ENCODE results near the gene CHML. TPM values are rescaled to one million over a fixed set of nuclear protein-coding genes. Genes with fewer than 3 reads are reported as not detected.

CHML gene
- total and polyA plus RNA-seq, 10 of the 15 experiments (the other 5 are each of a cell fraction or from before 2014, with no cell fraction given), result 2.0 to 15.5 (median 6.0) TPM

GRCh38 chr1:241622669-241623068 is 17.5 kb downstream of the CHML start:
- no TSS peak for BruUV-seq (replicated peaks)
- TF ChIP-seq IKZF1 (conservative IDR thresholded peaks at IDR 0.05), result no peak
- no peak for TF ChIP-seq TCF3 (IDR thresholded peaks at IDR 0.05; ENCODE audit: borderline replicate concordance, insufficient read depth, low read depth, low read length)
- no peak for TF ChIP-seq ZNF217 (IDR thresholded peaks at IDR 0.05)
- no peak for TF ChIP-seq KLF5 (IDR thresholded peaks at IDR 0.05; ENCODE audit: partially characterized antibody)
- no peak for TF ChIP-seq SUZ12 (IDR thresholded peaks at IDR 0.05; ENCODE audit: unreplicated experiment)
- TF ChIP-seq, protein P1, sequence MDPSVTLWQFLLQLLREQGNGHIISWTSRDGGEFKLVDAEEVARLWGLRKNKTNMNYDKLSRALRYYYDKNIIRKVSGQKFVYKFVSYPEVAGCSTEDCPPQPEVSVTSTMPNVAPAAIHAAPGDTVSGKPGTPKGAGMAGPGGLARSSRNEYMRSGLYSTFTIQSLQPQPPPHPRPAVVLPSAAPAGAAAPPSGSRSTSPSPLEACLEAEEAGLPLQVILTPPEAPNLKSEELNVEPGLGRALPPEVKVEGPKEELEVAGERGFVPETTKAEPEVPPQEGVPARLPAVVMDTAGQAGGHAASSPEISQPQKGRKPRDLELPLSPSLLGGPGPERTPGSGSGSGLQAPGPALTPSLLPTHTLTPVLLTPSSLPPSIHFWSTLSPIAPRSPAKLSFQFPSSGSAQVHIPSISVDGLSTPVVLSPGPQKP (IDR thresholded peaks at IDR 0.05; ENCODE audit: low read depth, low read length), result no peak
- TF ChIP-seq IRF3 (IDR thresholded peaks at IDR 0.05), result no peak
- TF ChIP-seq, protein P2, sequence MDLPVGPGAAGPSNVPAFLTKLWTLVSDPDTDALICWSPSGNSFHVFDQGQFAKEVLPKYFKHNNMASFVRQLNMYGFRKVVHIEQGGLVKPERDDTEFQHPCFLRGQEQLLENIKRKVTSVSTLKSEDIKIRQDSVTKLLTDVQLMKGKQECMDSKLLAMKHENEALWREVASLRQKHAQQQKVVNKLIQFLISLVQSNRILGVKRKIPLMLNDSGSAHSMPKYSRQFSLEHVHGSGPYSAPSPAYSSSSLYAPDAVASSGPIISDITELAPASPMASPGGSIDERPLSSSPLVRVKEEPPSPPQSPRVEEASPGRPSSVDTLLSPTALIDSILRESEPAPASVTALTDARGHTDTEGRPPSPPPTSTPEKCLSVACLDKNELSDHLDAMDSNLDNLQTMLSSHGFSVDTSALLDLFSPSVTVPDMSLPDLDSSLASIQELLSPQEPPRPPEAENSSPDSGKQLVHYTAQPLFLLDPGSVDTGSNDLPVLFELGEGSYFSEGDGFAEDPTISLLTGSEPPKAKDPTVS (IDR thresholded peaks at IDR 0.05; ENCODE audit: low read depth, low read length), result no peak
- TF ChIP-seq TCF7 (IDR thresholded peaks at IDR 0.05; ENCODE audit: borderline replicate concordance), result no peak
- no peak for TF ChIP-seq NFXL1 (IDR thresholded peaks at IDR 0.05; ENCODE audit: borderline replicate concordance)
- TF ChIP-seq ZNF207 (IDR thresholded peaks at IDR 0.05; ENCODE audit: borderline replicate concordance), result no peak
- TF ChIP-seq ZZZ3 (IDR thresholded peaks at IDR 0.05; ENCODE audit: control insufficient read depth, insufficient read length, low read depth), result no peak
- no peak for TF ChIP-seq RB1 (IDR thresholded peaks at IDR 0.05; ENCODE audit: borderline replicate concordance)
- TF ChIP-seq SREBF2 (IDR thresholded peaks at IDR 0.05; ENCODE audit: low read length), result no peak
- TF ChIP-seq SREBF1 (IDR thresholded peaks at IDR 0.05; ENCODE audit: low read length), result no peak
- TF ChIP-seq ZBTB4 (CRISPR knock-in tag; IDR thresholded peaks at IDR 0.05), result no peak
- TF ChIP-seq TCF12 (IDR thresholded peaks at IDR 0.05; ENCODE audit: low read depth, low read length), result no peak
- TF ChIP-seq KDM1A (IDR thresholded peaks at IDR 0.05; ENCODE audit: borderline replicate concordance), result no peak
- no peak for TF ChIP-seq CHD1 (IDR thresholded peaks at IDR 0.05; ENCODE audit: low read depth, low read length)
- TF ChIP-seq EED (IDR thresholded peaks at IDR 0.05; ENCODE audit: low read depth), result no peak
- no peaks in the 10 kb centered on the region for H3K79me2 ChIP-seq (ENCODE audit: control insufficient read depth, insufficient read depth, low read length)

More at GRCh38 chr1:241622669-241623068, 17.5 kb downstream of the CHML start:
- no peak overlapping the region for H3K27ac ChIP-seq (ENCODE audit: control insufficient read depth, insufficient read depth)
- no peak overlapping the region for H3K4me2 ChIP-seq (ENCODE audit: control insufficient read depth, insufficient read depth)
- SMC1A ChIA-PET (ENCODE audit: uncharacterized antibody, unreplicated experiment), result interaction anchor here (0.8 kb wide), 1 partner anchor 12 kb away, joined by 4 read pairs; no protein-coding TSS in a partner anchor
- no peaks in the 10 kb centered on the region for H3K36me3 ChIP-seq (ENCODE audit: control insufficient read depth in 2 of 2, insufficient read depth in 2 of 2, low read length in 1 of 2)
- H4K20me1 ChIP-seq (ENCODE audit: control insufficient read depth, insufficient read depth), result no peaks in the 10 kb centered on the region
- RAD21 ChIA-PET (ENCODE audit: unreplicated experiment), result interaction anchor here (3.1 kb wide), 1 partner anchor 12 kb away, joined by 12 read pairs; no protein-coding TSS in a partner anchor
- ATAC-seq, result no peak
- intact Hi-C loops (cut with micrococcal nuclease; ENCODE audit: unreplicated experiment), result no loop called here
- no peak overlapping the region for H3K4me3 ChIP-seq
- H3K9me3 ChIP-seq (replicated peaks; ENCODE audit: control insufficient read depth, insufficient read depth, low read length), result no peaks in the 10 kb centered on the region
- DNase-seq (ENCODE audit: low read depth, low spot score), result no peak
- in situ Hi-C loops (cut with MboI), result no loop called here
- no peak overlapping the region for H2AFZ ChIP-seq (ENCODE audit: control insufficient read depth, low read depth, low read length)
- CTCF ChIA-PET, result interaction anchor here (2.2 to 3.0 kb wide), 2 partner anchors 11 kb away, joined by 4 to 24 read pairs; no protein-coding TSS in a partner anchor
- POLR2A ChIA-PET, result no interaction called here
- 96% methylated on average over 5 of the region's 5 CpGs for WGBS (ENCODE audit: insufficient coverage, insufficient replicate concordance, low lambda C conversion rate, missing lambda C conversion rate)
- no peaks in the 10 kb centered on the region for H3K27me3 ChIP-seq (replicated peaks in 1 of 2; ENCODE audit: control insufficient read depth in 2 of 2, insufficient read depth in 2 of 2, low read length in 1 of 2)
- peaks cover 1% of the 10 kb centered on the region; the same call in 1 of the 2 replicates for H3K4me1 ChIP-seq (ENCODE audit: control insufficient read depth, insufficient read depth, low read length)
- no peak overlapping the region for H3K9ac ChIP-seq (ENCODE audit: control insufficient read depth, insufficient read depth, low read length)
- no peak for FAIRE-seq

Measured in GM12878 (cell line).